HepG2 (cell line): Measurements from ENCODE around the gene GRIK4. TPM values are rescaled to one million over a fixed set of nuclear protein-coding genes. Genes with fewer than 3 reads are reported as not detected.

Experiments
- ATAC-seq: fragments of 200-7000 bp; cut with Tn5 transposase; 3 replicates; pipeline ENCODE4 v1.9.1; 2020; ENCODE audit warnings: mild to moderate bottlenecking, moderate library complexity
- BruUV-seq: library from RNA; stranded (reverse); fragments of 400-500 nt; replicated peaks from 2 replicates; lab custom pipeline; 2021; lab: Mats Ljungman, UMichigan
- CTCF ChIA-PET: fragments of 300-600 bp; formaldehyde crosslinking; extraction: SDS; loops from one replicate; lab custom pipeline; 2021; ENCODE audit warnings: low total read pairs, inconsistent platforms, low intra/inter-chr PET ratio; lab: Yijun Ruan, JAX
- POLR2A ChIA-PET: fragments of 350-600 bp; sonication (Branson Sonifier 250); formaldehyde crosslinking; loops from one replicate; lab custom pipeline; 2020; ENCODE audit warnings: antibody characterized with exemption, inconsistent platforms; lab: Yijun Ruan, JAX
- DNase-seq: peaks from one replicate; pipeline ENCODE4 v3.0.0-alpha.2; 2015; ENCODE audit warnings: low spot score
- FAIRE-seq: peaks from 3 replicates; lab custom pipeline; 2011; peaks lifted over from hg19 to GRCh38; lab: Jason Lieb, UNC
- H2AFZ ChIP-seq: one replicate; pipeline ENCODE4 v1.6.1; 2011; ENCODE audit warnings: low read length, inconsistent platforms
- H3K27ac ChIP-seq: fragments of 300-600 bp; 3 replicates; pipeline ENCODE4 v1.8.0; 2011; ENCODE audit warnings: mixed run types, mild to moderate bottlenecking, mixed read lengths, low read length, inconsistent platforms; ENCODE audit not compliant: insufficient read depth; ENCODE audit errors: extremely low read length
- H3K27me3 ChIP-seq, 2 experiments: fragments of 200-600 bp in 1 of 2; 2 replicates in 1 of 2; 3 replicates in 1 of 2; pipeline versions ENCODE4 v1.6.0 to v1.8.0; 2011; ENCODE audit warnings: low read length in 2 of 2, mild to moderate bottlenecking in 2 of 2, moderate library complexity in 2 of 2, inconsistent platforms in 1 of 2; ENCODE audit not compliant: insufficient read depth in 2 of 2, control insufficient read depth in 1 of 2
- H3K36me3 ChIP-seq, 2 experiments: fragments of 200-600 bp in 1 of 2; replicated peaks in 1 of 2; 2 replicates in 1 of 2; 3 replicates in 1 of 2; pipeline versions ENCODE4 v1.5.1 to v1.8.0; 2011; ENCODE audit warnings: low read length in 2 of 2, inconsistent platforms in 1 of 2; ENCODE audit not compliant: insufficient read depth in 2 of 2, control insufficient read depth in 1 of 2
- H3K4me1 ChIP-seq: 2 replicates; pipeline ENCODE4 v1.5.1; 2012; ENCODE audit warnings: low read length, inconsistent platforms; ENCODE audit not compliant: insufficient read depth
- H3K4me2 ChIP-seq: 2 replicates; pipeline ENCODE4 v1.6.0; 2011; ENCODE audit warnings: low read depth, low read length, inconsistent platforms
- H3K4me3 ChIP-seq, 3 experiments: fragments of 200-600 bp in 1 of 3; sonication (generic), shearing (Covaris generic) in 1 of 3; replicated peaks in 1 of 3; 2 replicates each; pipeline ENCODE4 v1.5.1; 2011 to 2016; ENCODE audit warnings: low read length in 3 of 3, inconsistent platforms in 2 of 3, low read depth in 2 of 3, mild to moderate bottlenecking in 2 of 3, control low read depth in 1 of 3, mixed read lengths in 1 of 3; ENCODE audit not compliant: insufficient read depth in 1 of 3
- H3K79me2 ChIP-seq: one replicate; pipeline ENCODE4 v1.6.1; 2011; ENCODE audit warnings: low read length, inconsistent platforms; ENCODE audit not compliant: insufficient read depth
- H3K9ac ChIP-seq: 2 replicates; pipeline ENCODE4 v1.6.0; 2011; ENCODE audit warnings: mild to moderate bottlenecking, low read depth, low read length, inconsistent platforms; ENCODE audit not compliant: insufficient read depth
- H3K9me3 ChIP-seq: 2 replicates; pipeline ENCODE4 v1.5.1; 2012; ENCODE audit warnings: mild to moderate bottlenecking, low read length
- H4K20me1 ChIP-seq: 2 replicates; pipeline ENCODE4 v1.6.0; 2011; ENCODE audit warnings: inconsistent platforms, mild to moderate bottlenecking, low read length, moderate library complexity; ENCODE audit not compliant: insufficient read depth
- MED8 ChIP-seq: sonication (generic); formaldehyde crosslinking; IDR thresholded peaks from 2 replicates; pipeline ENCODE4 v1.8.1; 2023; ENCODE audit warnings: mild to moderate bottlenecking, missing genetic modification reagents; ENCODE audit not compliant: insufficient replicate concordance
- RXRA ChIP-seq: sonication (generic); formaldehyde crosslinking; IDR thresholded peaks from 2 replicates; pipeline ENCODE4 v1.5.1; 2020; ENCODE audit warnings: missing genetic modification reagents
- TMF1 ChIP-seq: sonication (generic); formaldehyde crosslinking; IDR thresholded peaks from 2 replicates; pipeline ENCODE4 v1.8.1; 2022; ENCODE audit warnings: low read depth, missing genetic modification reagents
- ZBTB1 ChIP-seq: sonication (generic); formaldehyde crosslinking; IDR thresholded peaks from 2 replicates; pipeline ENCODE4 v1.4.0; 2020; ENCODE audit warnings: missing genetic modification reagents, borderline replicate concordance
- ZNF564 ChIP-seq: sonication (generic); formaldehyde crosslinking; IDR thresholded peaks from 2 replicates; pipeline ENCODE4 v1.8.1; 2023; ENCODE audit warnings: mild to moderate bottlenecking, missing genetic modification reagents
- ZNF567 ChIP-seq: sonication (generic); formaldehyde crosslinking; IDR thresholded peaks from 2 replicates; pipeline ENCODE4 v1.8.1; 2023; ENCODE audit warnings: mild to moderate bottlenecking, missing genetic modification reagents, borderline replicate concordance
- WGBS: methylation state at CpG from one replicate; pipeline ENCODE4 v1.1.6; 2017; ENCODE audit warnings: low lambda C conversion rate; 5-methylcytosine and 5-hydroxymethylcytosine counted together
- in situ Hi-C: cut with HindIII; loops from 2 replicates; pipeline ENCODE4 v1.10.0; 2017; ENCODE audit warnings: low pct_unique_long_range_greater_than_20kb; ENCODE audit not compliant: extremely low pct_ligation_motif_present
- intact Hi-C: fragments of 100-400 bp; cut with micrococcal nuclease; formaldehyde crosslinking; loops from one replicate; pipeline ENCODE4 v1.10.0; 2022; ENCODE audit not compliant: unreplicated experiment
- polyA plus RNA-seq, 8 experiments: library from polyadenylated mRNA; depleted of rRNA in 3 of 8; stranded (reverse) in 7 of 8; unstranded in 1 of 8; fragments of >200 nt; fragmentation: Illumina TruSeq in 4 of 8; extraction: Trizol in 4 of 8; gene quantifications; 2 replicates each; pipeline versions ENCODE4 v1.2.1 to v1.2.3, GENCODE V29; 2011 to 2016; ENCODE audit warnings: low read depth in 4 of 8, missing spikeins in 1 of 8, mixed read lengths in 1 of 8; ENCODE audit not compliant: insufficient read depth in 1 of 8
- total RNA-seq, 5 experiments: library from RNA; depleted of rRNA; stranded (reverse); fragments of >200 nt; fragmentation: Illumina TruSeq; extraction: Trizol; gene quantifications; 2 replicates each; pipeline ENCODE4 v1.2.3, GENCODE V29; 2016; ENCODE audit warnings: low read depth in 1 of 5
- TF ChIP-seq, protein P1 (sequence below): sonication (generic); formaldehyde crosslinking; IDR thresholded peaks from 2 replicates; pipeline ENCODE4 v1.5.0; 2020; ENCODE audit warnings: missing genetic modification reagents
- TF ChIP-seq, protein P2 (sequence below): IDR thresholded peaks from 2 replicates; pipeline ENCODE4 v1.6.1; 2016; ENCODE audit warnings: control low read depth

GRIK4 gene
- total and polyA plus RNA-seq, 2 of the 13 experiments (the other 11 are each of a cell fraction or from before 2014, with no cell fraction given) = 0.04 to 0.07 TPM

DNA sequence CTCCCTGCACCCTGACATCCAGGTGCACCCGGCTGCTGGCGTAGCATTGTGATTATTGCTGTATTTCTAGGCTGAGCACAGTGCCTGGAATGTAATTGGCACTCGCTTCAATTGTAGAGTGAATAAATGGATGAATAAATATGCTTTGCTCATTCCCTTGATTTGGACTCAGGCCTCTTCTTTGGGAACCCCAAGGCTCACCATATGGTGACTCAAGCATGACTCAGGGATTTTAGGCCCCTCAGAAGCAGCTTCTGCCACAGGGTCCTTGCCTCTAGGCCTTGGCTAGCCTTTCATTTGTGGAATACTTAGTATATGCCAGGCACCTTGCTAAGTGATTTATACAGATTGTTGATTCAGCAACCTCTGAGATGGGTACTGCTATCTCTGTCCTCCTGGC is 78.9 kb downstream of the GRIK4 start:
- in situ Hi-C loops = no loop called here
- Histone ChIP-seq H3K9ac (no peak overlapping the region), H3K4me2 (no peak overlapping the region), H3K27ac (no peak overlapping the region), H3K4me3 (no peak overlapping the region), H3K4me1 (no peaks in the 10 kb centered on the region), H2AFZ (no peak overlapping the region), H3K79me2 (no peaks in the 10 kb centered on the region), H4K20me1 (no peaks in the 10 kb centered on the region), H3K9me3 (no peaks in the 10 kb centered on the region)
- CTCF ChIA-PET = no interaction called here
- POLR2A ChIA-PET = no interaction called here
- 68% methylated on average over 3 of the region's 3 CpGs for WGBS
- intact Hi-C loops = no loop called here
- ATAC-seq (no peak), DNase-seq (no peak)
- no TSS peak for BruUV-seq
- TF ChIP-seq ZNF567 (no peak), TMF1 (CRISPR knock-in tag) (no peak), ZBTB1 (CRISPR knock-in tag) (no peak), ZNF564 (CRISPR knock-in tag) (no peak), RXRA (CRISPR knock-in tag) (no peak)
- TF ChIP-seq, protein P1, sequence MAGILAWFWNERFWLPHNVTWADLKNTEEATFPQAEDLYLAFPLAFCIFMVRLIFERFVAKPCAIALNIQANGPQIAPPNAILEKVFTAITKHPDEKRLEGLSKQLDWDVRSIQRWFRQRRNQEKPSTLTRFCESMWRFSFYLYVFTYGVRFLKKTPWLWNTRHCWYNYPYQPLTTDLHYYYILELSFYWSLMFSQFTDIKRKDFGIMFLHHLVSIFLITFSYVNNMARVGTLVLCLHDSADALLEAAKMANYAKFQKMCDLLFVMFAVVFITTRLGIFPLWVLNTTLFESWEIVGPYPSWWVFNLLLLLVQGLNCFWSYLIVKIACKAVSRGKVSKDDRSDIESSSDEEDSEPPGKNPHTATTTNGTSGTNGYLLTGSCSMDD = no peak
- TF ChIP-seq, all 625 proteins: peak for 0
- no peak for FAIRE-seq
- Histone ChIP-seq H3K27me3 (peaks cover 2 to 36% of the 10 kb centered on the region in 2 experiments; a peak in 4 of 5 replicates), H3K36me3 (no peaks in the 10 kb centered on the region)

DNA sequence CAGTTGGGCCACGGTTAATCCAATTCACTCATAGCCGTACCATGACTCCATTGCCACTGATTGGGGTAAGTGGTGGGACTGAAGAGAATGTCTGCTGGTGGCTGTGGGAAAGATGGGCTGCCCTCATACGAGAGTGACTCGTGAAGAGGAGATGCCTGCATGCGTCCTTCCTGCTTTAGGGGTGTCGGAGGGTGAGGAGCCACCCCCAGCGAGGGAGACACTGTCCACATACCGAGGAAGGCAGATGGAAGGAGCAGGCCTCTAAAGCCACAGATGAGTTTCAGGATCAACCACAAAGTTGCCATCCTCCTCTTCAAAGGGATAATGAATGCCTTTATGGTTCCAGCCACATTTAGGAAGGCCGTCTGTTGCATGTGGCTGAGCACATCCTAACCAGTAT is 83.2 kb downstream of the GRIK4 start:
- no TSS peak for BruUV-seq
- Histone ChIP-seq H2AFZ (no peak overlapping the region), H3K9me3 (no peaks in the 10 kb centered on the region), H3K9ac (no peak overlapping the region), H3K4me3 (no peak overlapping the region), H3K79me2 (no peaks in the 10 kb centered on the region), H3K4me2 (no peak overlapping the region), H3K27me3 (peaks cover 2 to 32% of the 10 kb centered on the region in 2 experiments; a peak in 4 of 5 replicates), H3K36me3 (no peaks in the 10 kb centered on the region), H3K4me1 (no peaks in the 10 kb centered on the region), H4K20me1 (no peaks in the 10 kb centered on the region), H3K27ac (no peak overlapping the region)
- WGBS = 32% methylated on average over 8 of the region's 9 CpGs
- ChIA-PET CTCF (no interaction called here), POLR2A (no interaction called here)
- no peak for ATAC-seq
- intact Hi-C loops = no loop called here
- in situ Hi-C loops = no loop called here
- DNase-seq = no peak
- TF ChIP-seq, protein P2, sequence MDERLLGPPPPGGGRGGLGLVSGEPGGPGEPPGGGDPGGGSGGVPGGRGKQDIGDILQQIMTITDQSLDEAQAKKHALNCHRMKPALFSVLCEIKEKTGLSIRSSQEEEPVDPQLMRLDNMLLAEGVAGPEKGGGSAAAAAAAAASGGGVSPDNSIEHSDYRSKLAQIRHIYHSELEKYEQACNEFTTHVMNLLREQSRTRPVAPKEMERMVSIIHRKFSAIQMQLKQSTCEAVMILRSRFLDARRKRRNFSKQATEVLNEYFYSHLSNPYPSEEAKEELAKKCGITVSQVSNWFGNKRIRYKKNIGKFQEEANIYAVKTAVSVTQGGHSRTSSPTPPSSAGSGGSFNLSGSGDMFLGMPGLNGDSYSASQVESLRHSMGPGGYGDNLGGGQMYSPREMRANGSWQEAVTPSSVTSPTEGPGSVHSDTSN (CRISPR knock-in tag) = no peak
- TF ChIP-seq MED8 (CRISPR knock-in tag) = no peak
- no peak for FAIRE-seq
